Stimulated activated CD8-positive, alpha-beta memory T cell treated with anti-CD3 and anti-CD28 coated beads, Interleukin-4, amount 100 ng/mL, for 24 hours (primary cell): ENCODE data around the gene FUOM.
"Not testable (repeated sequence)": the region's sequence is repeated elsewhere in the genome, so short reads cannot be mapped to it uniquely, and the experiment has no call there.

Experiments used
- DNase-seq: peaks from one replicate; pipeline ENCODE4 v3.0.0-alpha.2; 2020; ENCODE audit warnings: low read depth

Gene FUOM

GRCh38 chr10:133329491-133330202 lies 28.2 kb downstream of the FUOM start:
- peak; percentile 81 for DNase-seq

- DNase-seq = no peak
Observed at GRCh38 chr10:133328358-133329343, 29.2 kb downstream of the FUOM start.

- no peak for DNase-seq
Observed at GRCh38 chr10:133327651-133328357, 30.0 kb downstream of the FUOM start.

- no peak for DNase-seq
Observed at GRCh38 chr10:133326745-133327650, 30.8 kb downstream of the FUOM start.

GRCh38 chr10:133326223-133326551 lies 31.6 kb downstream of the FUOM start:
- no peak for DNase-seq

GRCh38 chr10:133325440-133326222 lies 32.2 kb downstream of the FUOM start:
- DNase-seq = no peak

GRCh38 chr10:133324857-133325260 lies 33.0 kb downstream of the FUOM start:
- no peak for DNase-seq

- DNase-seq = peak; percentile 51
Observed at GRCh38 chr10:133324198-133324792, 33.5 kb downstream of the FUOM start.

GRCh38 chr10:133322064-133322709 lies 35.6 kb downstream of the FUOM start:
- not testable (repeated sequence) for DNase-seq

- DNase-seq = not testable (repeated sequence)
Observed at GRCh38 chr10:133320852-133321422, 36.9 kb downstream of the FUOM start.

GRCh38 chr10:133318494-133319127 lies 39.2 kb downstream of the FUOM start:
- DNase-seq = peak; percentile 48

GRCh38 chr10:133316732-133317131 lies 41.1 kb downstream of the FUOM start:
- DNase-seq = no peak

- no peak for DNase-seq
Observed at GRCh38 chr10:133316266-133316665, 41.6 kb downstream of the FUOM start.

- DNase-seq = no peak
Observed at GRCh38 chr10:133315847-133316246, 42.0 kb downstream of the FUOM start.

- DNase-seq = no peak
Observed at GRCh38 chr10:133314911-133315310, 42.9 kb downstream of the FUOM start.

- no peak for DNase-seq
Observed at GRCh38 chr10:133313192-133313591, 44.6 kb downstream of the FUOM start.

GRCh38 chr10:133312769-133313145 lies 45.1 kb downstream of the FUOM start:
- no peak for DNase-seq

- DNase-seq = no peak
Observed at GRCh38 chr10:133312016-133312768, 45.6 kb downstream of the FUOM start.
